ENCODE measurements around the gene SGCA.

The SGCA gene

DNA sequence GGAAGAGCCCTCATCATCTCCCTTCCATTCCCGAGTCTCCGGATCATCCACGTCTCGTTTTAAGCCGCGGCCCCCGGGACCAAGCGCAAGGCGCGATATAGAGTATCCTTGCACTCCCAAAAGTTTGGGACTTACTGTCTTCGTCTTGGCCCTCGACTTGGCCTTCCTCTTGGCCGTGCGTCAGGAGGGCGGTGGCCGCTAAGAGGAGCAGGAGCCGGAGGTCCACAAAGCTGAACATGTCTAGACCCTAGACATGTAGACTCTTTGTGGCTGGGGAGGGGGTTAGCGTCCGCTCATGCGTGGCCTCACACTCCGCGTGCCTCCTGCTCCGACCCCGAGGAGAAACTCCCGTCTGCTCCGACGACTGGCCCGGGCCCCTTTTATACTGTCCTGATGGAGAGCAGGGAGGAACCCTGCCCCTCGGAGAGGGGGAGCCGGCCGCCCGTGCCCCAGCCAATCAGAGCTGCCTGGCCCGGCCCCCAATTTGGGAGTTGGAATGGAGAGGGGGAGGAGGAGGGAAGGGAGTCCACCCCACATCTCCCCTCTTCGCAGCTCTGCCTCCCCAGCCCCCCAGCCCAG is 35.6 kb downstream of the SGCA start, which contains the start of gene COL1A1:
COL1A1 (minus strand) TSS at position 356 of the 579 bp plus-strand sequence; CDS start at position 238, 118 bp downstream.
- intact Hi-C loops (cut with DNase I), result no loop called here
- DNase-seq, result peak in 1 of 10 donors; percentile 80

DNA sequence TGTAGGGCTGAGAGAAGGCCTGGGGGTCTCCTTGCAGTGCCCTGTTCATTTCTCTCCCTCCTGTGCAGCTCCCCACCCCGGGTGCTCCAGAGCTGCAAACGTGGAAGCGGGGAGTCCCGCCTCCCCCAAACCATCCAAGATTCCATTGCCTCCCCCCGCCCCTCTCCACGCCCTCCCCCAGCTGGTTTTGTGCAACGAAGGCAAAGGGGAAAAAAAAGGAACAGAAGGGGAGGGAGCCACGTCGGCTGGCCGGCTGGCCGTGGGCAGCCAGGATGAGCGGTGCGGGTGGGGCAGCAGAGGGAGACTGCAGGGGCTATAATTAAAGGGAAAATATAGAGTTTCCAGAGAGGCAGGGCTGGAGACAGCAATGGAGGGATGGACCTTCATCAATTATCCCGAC is 37.3 kb downstream of the SGCA start:
- intact Hi-C loops (cut with DNase I), result no loop called here
- peak in 1 of 10 donors; percentile 39 for DNase-seq

DNA sequence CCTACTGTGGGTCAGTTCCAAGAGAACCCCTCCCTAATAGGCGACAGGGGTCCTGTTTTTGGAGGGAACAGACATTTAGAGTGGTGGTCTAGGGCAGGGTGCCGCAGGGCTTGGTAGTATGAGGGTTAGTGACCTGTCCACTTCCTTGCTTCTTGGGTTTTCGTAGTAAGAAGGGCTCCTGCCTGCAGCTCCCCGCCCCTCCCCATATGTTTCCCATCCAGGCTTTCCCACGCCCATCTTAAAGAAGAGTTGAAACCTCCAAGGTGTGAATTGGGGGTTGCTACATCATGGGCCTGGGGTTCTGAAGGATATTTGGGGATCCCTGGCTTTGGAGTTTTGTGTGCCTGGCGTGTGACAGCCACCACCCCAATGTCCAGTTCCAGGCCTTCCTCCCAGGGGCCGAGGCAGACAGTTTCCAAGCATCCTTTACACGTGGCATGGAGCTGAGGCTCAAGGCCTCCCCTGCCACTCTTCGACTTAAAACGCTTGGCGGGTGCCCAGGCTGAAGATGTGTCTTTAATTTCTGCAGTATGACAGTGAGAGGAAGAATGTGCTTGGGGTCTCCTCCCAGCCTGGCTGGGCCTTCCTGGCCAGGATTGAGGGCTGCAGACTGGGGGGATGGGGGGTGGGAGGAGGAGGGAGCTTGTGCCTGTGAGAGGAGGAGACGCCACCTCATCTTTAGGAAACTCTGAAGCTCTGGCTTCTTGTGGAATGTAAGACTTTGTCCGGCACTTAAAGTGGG is 38.0 kb downstream of the SGCA start:
- intact Hi-C loops (cut with DNase I), result no loop called here
- DNase-seq, result peak in 1 of 10 donors; percentile 29

DNA sequence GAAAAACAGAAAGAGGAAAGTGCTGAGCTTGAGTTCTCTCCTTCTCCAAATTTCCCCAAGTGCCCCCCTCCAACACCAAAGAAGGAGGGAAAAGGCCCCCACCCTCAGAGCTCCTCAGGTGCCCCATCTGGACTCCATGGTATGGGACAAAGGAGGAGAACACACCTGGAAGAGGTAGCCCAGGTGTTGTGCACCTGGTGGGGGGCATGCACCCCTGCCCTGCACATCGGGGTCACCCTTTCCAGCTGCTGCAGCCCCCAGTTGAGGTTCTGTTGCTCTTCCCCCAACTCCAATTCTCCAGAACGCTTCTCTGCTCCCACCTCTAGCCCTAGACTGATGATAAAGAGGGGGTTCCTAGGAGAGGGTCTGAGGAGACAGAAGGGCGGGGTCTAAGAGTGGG is 38.6 kb downstream of the SGCA start:
- intact Hi-C loops (cut with DNase I), result no loop called here
- peak in 1 of 10 donors; percentile 42 for DNase-seq

DNA sequence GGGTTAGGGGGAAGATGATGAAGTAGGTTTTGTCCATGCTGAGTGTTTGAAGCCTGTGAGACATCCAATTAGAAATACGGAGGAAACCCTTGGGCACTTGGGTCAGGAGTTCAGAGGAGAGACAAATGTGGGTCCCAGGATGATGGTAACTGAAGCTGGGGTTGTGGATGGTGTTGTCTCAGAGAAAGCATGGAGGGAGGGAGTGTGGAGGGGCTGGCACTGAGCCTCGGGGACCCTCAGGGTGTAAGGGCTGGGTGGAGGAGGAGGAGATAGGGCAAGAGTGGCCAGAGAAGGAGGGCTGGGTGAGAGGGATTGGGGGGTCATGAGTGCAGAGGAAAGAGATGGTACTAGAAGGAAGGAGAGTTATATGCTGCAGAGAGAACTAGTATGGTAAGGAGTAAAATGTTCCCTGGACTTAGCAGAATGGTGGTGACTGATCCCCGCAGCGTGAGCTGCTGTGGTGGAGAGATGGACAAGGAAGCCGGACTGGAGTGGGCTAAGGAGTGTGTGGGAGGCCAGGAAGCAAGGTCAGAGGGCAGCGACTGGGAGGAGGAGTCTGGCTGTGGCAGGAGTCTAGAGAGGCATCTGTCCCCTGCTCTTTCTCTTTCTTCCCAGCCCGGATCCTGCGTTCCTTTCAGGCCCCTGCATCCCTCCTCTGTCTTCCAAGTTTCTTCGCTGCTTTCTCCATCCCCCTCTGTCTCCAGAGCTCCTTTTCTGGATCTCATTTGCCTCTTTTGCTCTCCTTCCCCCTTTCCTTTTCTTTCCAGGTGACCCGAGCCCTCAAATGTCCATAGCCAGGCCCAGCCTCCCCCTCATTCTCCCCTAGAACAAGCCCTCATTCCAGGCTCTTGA is 39.5 kb downstream of the SGCA start:
- intact Hi-C loops (cut with DNase I), result no loop called here
- DNase-seq, result no peak

DNA sequence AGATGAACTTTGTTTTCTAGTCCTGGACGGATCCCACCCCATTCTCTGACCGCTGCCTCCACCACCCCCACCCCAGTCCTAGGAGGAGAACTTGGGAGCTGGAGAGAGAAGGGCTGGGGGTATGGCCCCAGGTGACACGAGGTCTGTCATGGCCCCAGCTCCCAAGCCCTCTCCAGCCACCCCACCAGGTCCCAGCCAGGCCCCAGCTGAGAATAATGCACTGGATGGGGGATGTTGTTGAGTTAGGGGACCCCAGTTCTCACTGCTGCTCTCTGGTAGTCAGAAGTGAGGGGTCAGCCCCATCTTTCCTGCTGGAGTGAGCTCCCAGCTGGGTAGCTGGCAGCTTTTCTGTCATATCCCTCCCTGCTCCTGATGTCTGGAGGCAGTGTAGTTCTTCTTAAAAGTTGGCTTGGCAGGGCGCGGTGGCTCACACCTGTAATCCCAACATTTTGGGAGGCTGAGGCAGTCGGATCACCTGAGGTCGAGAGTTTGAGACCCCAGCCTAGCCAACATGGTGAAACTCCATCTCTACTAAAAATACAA is 40.2 kb downstream of the SGCA start:
- no peak for DNase-seq
- intact Hi-C loops (cut with DNase I), result no loop called here

DNA sequence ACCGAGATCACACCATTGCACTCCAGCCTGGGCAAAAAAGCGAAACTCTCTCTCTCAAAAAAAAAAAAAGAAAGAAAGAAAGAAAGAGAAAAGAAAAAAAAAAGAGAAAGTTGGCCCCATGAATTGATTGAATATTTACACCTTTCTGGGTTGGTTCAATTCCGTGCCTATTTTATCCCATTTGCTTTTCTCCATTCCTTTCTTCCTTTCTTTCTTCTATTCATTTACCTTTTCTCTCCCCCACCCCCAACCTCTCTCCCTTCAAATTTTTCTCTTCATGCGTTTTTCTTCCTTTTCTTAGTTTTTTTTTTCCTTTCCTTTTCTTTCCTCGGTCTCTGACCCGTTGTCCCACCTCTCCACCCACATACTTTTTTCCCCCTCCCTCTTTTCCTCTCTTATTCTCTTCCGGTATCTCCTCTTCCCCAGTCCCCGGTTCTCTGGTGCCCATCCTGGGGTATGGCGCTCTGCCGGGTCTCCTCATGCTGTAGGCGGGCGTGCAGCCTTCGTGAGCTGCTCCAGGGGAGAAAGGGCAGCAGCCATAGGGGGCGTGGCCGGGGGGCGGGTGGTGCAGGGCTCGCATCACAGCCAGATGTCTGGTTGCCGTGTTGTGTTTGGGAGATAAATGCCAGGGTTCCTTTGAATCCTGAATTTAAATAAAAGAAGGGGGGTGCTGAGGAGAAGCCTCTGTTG is 40.9 kb downstream of the SGCA start:
- intact Hi-C loops (cut with DNase I), result no loop called here

DNA sequence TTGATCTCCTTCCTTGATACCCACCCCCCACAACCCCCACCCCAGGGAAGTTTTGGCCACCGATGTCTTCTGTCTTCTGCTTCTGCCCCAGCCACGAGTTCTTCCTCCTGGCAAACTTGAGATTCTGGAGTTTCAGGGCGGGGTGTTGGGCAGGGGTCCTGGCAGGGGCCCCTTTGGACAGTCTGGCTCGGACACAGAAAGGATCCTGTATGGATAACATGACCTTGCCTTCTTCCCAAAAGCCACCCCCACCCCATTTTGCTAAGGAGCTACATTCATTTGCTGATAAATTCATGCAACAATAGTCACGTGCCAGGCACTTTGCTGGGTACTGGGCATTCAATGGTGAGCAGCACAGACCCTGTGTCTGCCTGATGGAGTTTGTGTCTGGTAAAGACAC is 41.5 kb downstream of the SGCA start:
- DNase-seq, result no peak

More for the DNA sequence above, 40.9 kb downstream of the SGCA start:
- no peak for DNase-seq

DNA sequence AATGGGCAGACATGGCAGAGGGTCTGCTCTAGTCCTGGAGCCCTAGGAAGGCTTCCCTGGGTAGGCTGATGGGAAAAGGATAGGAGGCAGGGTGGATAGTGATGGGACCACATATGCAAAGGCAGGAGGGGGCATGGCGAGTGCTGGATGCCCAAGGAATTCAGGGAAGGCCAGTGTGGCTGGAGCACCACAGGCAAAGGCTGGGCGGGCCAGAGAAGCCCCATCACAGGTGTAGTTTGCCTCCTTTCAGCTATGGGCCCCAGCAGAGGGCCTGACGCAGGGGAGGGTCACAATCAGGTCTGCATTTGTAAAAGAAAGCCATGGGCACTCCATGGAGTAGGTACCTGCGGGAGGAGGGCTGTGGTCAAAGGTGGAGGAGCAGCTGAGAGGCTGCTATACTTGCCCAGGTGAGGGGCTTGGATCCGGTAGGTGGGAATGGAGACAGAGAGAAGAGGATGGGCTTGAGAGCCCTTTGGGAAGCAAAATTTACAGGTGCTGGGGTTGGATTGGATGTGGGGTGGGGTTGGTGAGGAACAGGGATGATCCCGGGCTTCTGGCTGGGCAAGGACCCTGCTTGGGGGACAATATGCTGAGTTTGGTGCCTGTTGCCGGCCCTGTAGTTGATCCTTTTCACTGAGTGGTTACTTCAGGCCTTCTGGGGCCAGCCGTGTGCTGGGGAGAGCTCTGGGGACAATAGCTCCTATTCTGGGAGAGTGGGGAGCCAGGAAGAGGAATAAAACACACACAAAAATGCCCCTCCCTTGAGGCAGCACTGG is 42.2 kb downstream of the SGCA start:
- DNase-seq, result peak in 1 of 10 donors; percentile 7
- intact Hi-C loops (cut with DNase I), result no loop called here

More for the DNA sequence above, 41.5 kb downstream of the SGCA start:
- intact Hi-C loops (cut with DNase I), result no loop called here

DNA sequence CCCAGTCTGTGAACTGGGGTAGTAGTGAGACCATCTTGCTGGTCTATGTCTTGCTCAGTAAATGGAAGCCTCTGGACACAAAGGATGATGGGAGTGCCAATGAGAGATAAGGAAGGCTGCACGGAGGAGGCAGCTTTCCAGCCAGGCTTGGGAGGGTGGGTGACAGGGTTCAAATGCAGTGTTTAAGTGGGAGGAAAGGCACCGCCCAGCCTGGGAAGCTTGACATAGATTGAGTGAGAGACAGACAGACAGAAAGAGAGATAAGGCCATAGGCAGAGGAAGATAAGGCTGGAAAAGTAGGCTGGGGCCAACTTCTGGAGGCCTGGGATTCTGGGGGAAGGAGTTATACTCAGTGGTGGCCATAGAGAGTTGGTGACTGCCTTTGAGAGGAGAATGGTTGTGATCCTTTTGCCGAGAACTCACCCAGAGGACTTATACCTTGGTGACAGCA is 42.8 kb downstream of the SGCA start:
- DNase-seq, result no peak

DNA sequence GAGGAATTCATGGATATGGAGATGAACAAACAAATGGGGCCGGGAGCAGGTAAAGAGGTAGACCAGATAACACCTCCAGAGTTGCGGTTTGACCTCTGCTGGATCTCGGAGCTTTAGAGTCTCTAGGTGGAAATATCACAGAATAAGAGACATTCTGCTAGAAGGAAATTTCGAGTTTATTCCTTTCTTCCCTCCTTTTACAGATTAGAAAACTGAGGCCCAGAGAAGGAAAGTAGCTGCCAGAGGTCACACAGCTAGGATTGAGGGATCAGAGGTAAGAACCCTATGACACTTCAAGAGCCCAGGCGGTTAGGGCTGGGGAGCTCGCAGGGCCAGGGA is 43.3 kb downstream of the SGCA start:
- peak in 1 of 10 donors; percentile 5 for DNase-seq
- intact Hi-C loops (cut with DNase I), result no loop called here

More for the DNA sequence above, 42.8 kb downstream of the SGCA start:
- intact Hi-C loops (cut with DNase I), result no loop called here

DNA sequence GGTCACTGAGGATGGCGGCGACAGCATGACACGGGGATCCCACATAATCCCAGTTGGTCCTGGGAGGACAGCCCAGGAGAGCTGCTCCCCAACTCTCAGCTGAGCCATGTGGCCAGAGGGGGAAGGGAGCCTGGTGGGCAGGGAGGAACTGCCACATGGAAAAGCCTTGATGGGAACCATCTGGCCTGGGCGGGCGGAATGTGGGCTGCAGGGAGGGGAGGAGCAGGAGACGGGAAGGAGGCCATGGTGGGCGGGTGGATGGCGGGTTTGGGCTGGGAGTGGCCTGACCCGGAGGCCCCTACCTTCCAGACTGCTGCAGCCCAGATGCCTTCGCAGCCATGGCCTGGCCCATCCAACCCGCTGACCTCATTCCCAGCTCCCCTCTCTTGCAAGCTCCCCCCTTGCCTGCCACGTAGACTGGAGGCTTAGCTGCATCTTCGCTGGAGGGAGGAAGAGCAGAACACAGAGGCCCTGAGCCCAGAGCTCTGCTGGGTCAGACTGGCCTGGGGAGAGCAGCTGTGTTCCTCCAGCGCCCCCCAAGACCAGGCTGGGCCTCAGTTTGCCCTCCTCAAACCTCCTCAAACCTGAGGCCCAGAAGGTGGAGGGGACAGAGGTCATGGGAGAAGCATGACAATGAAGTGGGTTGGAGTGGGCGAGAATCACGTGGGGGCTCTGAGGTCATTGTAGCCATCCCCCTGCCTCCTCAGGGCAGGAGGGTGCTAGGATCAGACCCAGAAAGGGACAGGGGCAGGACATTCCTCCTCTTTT is 43.9 kb downstream of the SGCA start:
- intact Hi-C loops (cut with DNase I), result no loop called here
- DNase-seq, result no peak

DNA sequence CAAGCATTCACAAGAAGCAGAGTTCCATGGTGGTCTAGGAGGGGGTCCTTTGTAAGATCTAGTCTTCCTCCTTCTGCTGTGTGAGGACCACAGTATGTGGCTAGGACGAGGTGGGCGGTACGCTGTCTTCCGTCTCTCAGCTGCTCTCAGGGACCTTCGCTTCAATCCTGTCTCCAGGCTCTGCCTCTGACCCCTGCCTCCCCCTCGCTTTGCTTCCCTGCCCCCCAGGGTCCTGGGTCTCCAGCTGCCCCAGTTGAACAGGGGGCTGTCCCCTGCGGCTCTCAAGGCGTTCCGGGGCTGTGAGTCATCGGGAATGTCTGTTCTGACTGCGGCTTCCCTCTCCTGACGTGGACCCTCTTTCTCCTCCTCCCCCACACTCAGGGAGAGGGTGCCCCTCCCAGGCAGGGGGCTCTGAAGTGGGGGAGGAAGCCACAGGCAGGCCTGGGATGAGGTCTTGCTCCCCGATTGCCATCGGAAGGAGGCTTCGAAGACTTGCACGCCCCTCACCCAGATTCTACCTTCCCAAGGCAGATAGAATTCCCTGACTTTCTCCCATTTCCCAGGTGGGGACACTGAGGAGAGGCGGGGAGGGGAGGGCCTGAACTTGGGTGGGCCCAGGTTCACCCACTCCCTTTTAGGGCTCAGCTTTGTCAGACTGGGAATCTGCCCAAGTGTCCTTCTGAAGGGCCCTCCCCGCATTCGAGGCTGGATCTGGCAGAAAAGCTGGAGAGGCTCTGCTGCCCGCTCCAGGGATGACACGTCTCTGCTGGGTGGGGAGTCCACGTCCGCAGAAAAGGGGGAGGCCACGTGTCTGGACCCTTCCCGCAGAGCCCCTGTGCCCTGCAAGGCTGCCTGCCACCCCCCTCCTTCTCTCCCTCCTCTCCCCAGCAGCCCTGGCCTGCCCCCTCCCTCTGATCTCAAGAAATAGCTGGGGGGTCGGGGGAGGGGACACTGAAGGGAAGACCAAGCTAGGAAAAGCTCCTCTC is 44.7 kb downstream of the SGCA start:
- intact Hi-C loops (cut with DNase I), result no loop called here
- no peak for DNase-seq

DNA sequence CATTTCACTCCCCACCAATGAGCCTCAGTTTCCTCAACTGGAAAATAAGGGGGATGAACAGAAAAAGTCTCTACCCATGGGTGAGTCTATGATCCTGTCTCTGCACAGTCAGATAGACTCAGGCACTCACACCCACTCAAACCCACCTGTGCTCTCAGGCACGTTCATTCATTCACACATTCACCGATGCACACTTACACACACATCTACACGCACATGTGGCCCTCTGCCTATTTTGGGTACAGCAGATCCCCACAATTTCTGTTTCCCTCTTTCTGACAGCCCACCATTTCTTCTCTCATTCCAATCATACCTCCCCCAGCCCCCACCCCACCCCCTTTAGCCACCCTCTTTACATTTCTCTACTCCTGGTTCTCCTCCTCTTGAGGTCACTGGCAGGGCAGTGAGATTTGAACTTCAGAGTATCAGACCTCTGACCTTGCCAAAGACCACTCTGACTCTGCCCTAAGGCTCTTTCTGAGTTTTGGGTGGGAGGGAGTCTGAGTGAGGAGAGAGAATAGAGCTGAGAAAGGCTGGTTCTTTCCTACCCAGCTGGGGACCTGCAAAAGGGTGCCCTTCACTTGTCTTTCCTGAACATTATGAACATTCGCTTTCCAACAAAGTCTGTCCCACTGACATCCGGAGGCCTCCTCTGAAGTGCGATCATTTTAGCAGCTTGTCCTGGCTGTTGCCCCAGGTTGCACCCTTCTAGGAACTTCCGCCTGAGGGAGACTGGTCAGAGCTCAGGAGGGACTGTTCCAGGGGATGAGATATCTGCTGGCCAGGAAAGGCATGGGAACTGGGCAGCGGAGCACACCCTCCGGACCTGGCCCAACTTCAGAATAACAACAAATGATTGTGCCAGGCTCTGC is 45.7 kb downstream of the SGCA start:
- intact Hi-C loops (cut with DNase I), result no loop called here
- DNase-seq, result no peak

DNA sequence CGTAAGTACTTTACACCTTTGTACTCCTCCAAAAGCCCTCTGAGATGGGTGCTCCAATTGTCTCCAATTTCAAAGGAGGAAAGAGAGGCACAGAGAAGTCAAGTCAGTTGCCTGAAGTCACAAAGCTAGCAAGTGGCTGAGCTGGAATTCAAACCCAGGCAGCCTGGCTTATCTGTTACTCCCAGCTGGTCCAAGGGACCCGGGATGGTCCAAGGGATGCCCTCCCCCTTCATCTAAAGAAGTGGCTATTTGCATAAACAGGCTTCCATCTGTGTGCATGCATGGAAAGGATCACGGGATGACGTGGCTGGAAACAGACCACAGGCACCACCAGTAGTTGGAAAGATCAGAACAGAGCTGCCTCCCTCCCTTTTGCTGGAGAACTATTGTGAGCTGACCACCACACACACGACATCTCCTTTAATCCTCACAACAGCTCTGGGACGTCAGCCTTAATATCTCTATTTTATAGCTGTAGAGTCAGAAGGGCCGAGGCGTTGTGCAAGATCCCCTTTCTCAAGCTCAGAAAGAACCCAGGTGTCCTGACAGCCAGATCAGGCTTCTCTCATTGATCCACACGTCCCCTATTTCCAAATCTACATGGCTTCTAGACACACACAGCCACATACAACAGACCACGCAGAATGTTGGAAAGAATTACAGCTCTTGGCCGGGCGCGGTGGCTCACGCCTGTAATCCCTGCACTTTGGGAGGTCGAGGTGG is 46.5 kb downstream of the SGCA start:
- DNase-seq, result no peak
- intact Hi-C loops (cut with DNase I), result no loop called here
